ENCODE results near the gene REG1B.

The REG1B gene

DNA sequence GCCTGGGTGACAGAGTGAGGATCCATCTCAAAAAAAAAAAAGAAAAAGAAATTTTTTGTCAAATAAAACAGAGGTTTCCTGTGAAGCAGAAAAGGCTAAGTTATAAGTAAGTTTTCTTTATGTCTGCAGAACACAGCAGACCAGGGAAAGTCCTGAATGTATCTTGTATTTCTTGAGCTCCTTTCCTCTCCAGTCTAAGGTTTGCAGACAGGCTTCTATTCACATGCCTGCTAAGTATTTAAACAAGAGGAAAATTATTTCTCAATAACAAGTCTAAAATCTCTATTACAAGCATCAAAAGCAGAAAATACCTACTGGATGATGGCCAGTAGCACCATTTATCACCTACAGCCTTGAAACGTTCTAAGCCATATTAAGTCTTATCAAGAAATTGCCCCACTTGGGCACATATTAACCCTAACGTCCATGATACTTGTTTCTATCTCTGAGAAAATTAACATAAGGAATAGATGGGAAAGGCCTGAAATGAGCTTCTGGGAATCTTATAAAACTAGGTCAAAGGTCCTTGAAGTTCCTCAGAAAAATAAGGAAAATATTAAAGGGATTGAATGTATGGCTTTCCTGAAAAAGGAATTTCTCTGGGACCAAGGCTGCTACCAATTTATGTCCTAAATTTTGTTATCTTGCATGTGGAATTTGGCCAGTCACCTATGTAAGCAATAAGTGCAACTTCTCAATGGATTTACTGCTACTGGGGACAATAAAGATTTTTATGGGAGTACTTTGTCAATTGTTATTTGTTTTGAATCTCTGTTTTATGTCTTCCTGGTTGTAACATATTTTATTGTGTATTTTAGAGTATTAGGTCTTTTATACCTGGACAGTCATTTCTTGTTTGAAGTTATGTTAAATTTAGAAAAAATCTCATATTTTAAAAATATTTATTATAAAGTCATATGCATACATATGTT is 29.5 kb upstream of the REG1B start:
- H3K79me2 ChIP-seq (ENCODE audit: insufficient read depth, low read length), result no peaks in the 10 kb centered on the region
- H4K20me1 ChIP-seq (ENCODE audit: insufficient read depth, low read length, poor library complexity, severe bottlenecking), result no peaks in the 10 kb centered on the region
- H3K9me2 ChIP-seq (replicated peaks; ENCODE audit: low read depth, low read length), result no peaks in the 10 kb centered on the region
- no peaks in the 10 kb centered on the region for H3K4me1 ChIP-seq (ENCODE audit: insufficient read depth, low read length, poor library complexity, severe bottlenecking)
- H3K4me3 ChIP-seq (ENCODE audit: low read length, poor library complexity, severe bottlenecking), result no peak overlapping the region
- no peak overlapping the region for H3K9ac ChIP-seq (ENCODE audit: low read depth, low read length, poor library complexity, severe bottlenecking)
- no peaks in the 10 kb centered on the region for H3K27me3 ChIP-seq (ENCODE audit: insufficient read depth, low read length, poor library complexity, severe bottlenecking)
- no peaks in the 10 kb centered on the region for H3K9me3 ChIP-seq (ENCODE audit: insufficient read depth, low read depth, low read length)
- TF ChIP-seq, protein P1, sequence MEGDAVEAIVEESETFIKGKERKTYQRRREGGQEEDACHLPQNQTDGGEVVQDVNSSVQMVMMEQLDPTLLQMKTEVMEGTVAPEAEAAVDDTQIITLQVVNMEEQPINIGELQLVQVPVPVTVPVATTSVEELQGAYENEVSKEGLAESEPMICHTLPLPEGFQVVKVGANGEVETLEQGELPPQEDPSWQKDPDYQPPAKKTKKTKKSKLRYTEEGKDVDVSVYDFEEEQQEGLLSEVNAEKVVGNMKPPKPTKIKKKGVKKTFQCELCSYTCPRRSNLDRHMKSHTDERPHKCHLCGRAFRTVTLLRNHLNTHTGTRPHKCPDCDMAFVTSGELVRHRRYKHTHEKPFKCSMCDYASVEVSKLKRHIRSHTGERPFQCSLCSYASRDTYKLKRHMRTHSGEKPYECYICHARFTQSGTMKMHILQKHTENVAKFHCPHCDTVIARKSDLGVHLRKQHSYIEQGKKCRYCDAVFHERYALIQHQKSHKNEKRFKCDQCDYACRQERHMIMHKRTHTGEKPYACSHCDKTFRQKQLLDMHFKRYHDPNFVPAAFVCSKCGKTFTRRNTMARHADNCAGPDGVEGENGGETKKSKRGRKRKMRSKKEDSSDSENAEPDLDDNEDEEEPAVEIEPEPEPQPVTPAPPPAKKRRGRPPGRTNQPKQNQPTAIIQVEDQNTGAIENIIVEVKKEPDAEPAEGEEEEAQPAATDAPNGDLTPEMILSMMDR (conservative IDR thresholded peaks at IDR 0.05; ENCODE audit: low read length), result no peak
- no peak for TF ChIP-seq EZH2phosphoT487 (IDR thresholded peaks at IDR 0.05; ENCODE audit: borderline replicate concordance)
- H3F3A ChIP-seq (ENCODE audit: low read depth), result no peaks in the 10 kb centered on the region
- H2AFZ ChIP-seq (ENCODE audit: low read length), result no peak overlapping the region
- no peak overlapping the region for H3K4me2 ChIP-seq (ENCODE audit: low read depth, low read length, poor library complexity, severe bottlenecking)
- no peaks in the 10 kb centered on the region for H3K36me3 ChIP-seq (ENCODE audit: insufficient read depth, low read length)

DNA sequence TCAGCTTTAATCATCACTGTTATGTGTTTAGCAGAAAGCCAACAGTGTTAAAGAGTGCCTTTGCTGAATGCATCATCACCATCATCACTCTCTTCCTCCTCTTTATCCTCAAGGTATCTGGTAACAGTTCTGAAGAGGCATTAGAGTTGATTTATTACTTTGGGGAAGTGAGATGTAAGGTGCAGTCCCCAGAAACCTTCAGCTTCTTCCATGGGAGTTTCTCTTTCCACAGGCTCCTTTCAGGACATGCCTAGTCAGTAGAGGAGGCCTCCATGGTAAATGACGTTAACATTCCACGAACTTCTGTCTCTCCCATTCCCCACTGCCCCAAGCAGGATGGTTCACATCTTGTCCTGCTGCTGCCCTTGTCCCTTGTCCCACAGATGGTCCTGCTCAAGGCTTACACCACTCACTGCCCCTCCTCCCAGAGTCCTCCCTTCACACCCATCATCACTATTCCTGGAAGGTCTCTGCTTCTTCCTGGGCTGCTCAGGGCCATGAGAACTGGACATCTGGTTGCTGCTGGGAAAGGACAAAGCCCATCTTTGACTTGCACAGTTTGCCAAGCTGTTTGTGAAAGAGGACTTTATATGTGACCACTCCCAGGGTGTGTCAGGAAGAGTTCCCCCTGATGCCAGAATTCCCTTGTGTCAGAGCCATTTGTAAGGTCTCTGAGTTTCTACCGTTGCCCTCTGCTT is 27.2 kb upstream of the REG1B start:
- H3K79me2 ChIP-seq (ENCODE audit: insufficient read depth, low read length), result no peaks in the 10 kb centered on the region
- no peak overlapping the region for H3K4me3 ChIP-seq (ENCODE audit: low read length, poor library complexity, severe bottlenecking)
- H3K9me3 ChIP-seq (ENCODE audit: insufficient read depth, low read depth, low read length), result no peaks in the 10 kb centered on the region
- no peaks in the 10 kb centered on the region for H3K4me1 ChIP-seq (ENCODE audit: insufficient read depth, low read length, poor library complexity, severe bottlenecking)
- no peaks in the 10 kb centered on the region for H4K20me1 ChIP-seq (ENCODE audit: insufficient read depth, low read length, poor library complexity, severe bottlenecking)
- H3K9ac ChIP-seq (ENCODE audit: low read depth, low read length, poor library complexity, severe bottlenecking), result no peak overlapping the region
- H3K4me2 ChIP-seq (ENCODE audit: low read depth, low read length, poor library complexity, severe bottlenecking), result no peak overlapping the region
- no peaks in the 10 kb centered on the region for H3F3A ChIP-seq (ENCODE audit: low read depth)
- no peak for TF ChIP-seq EZH2phosphoT487 (IDR thresholded peaks at IDR 0.05; ENCODE audit: borderline replicate concordance)
- TF ChIP-seq, protein P1 (conservative IDR thresholded peaks at IDR 0.05; ENCODE audit: low read length), result no peak
- H3K27me3 ChIP-seq (ENCODE audit: insufficient read depth, low read length, poor library complexity, severe bottlenecking), result no peaks in the 10 kb centered on the region
- no peaks in the 10 kb centered on the region for H3K36me3 ChIP-seq (ENCODE audit: insufficient read depth, low read length)
- no peak overlapping the region for H2AFZ ChIP-seq (ENCODE audit: low read length)
- H3K9me2 ChIP-seq (replicated peaks; ENCODE audit: low read depth, low read length), result no peaks in the 10 kb centered on the region

DNA sequence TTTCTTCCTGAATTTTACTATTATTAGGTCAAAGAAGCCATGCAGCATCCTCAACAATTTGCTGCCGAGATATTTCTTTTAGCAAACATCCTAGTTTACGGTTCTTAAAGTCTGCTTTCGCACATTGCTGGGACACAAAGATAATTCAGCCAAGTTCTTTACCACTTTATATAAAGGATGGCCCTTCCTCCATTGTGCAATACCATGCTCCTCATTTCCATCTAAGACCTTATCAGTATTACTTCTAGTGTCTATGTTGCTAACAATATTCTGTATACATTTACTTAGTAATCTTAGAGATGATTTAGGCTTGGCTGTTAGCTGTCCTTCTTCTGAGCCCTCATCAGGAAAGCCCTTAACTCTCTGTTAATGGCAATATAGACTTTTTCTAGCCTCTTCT is 24.5 kb upstream of the REG1B start:
- H3K4me3 ChIP-seq (ENCODE audit: low read length, poor library complexity, severe bottlenecking), result no peak overlapping the region
- no peaks in the 10 kb centered on the region for H3K9me2 ChIP-seq (replicated peaks; ENCODE audit: low read depth, low read length)
- no peak overlapping the region for H3K9ac ChIP-seq (ENCODE audit: low read depth, low read length, poor library complexity, severe bottlenecking)
- H3K9me3 ChIP-seq (ENCODE audit: insufficient read depth, low read depth, low read length), result no peaks in the 10 kb centered on the region
- H4K20me1 ChIP-seq (ENCODE audit: insufficient read depth, low read length, poor library complexity, severe bottlenecking), result no peaks in the 10 kb centered on the region
- H3K4me1 ChIP-seq (ENCODE audit: insufficient read depth, low read length, poor library complexity, severe bottlenecking), result no peaks in the 10 kb centered on the region
- TF ChIP-seq, protein P1 (conservative IDR thresholded peaks at IDR 0.05; ENCODE audit: low read length), result no peak
- TF ChIP-seq EZH2phosphoT487 (IDR thresholded peaks at IDR 0.05; ENCODE audit: borderline replicate concordance), result no peak
- H3K4me2 ChIP-seq (ENCODE audit: low read depth, low read length, poor library complexity, severe bottlenecking), result no peak overlapping the region
- no peaks in the 10 kb centered on the region for H3K79me2 ChIP-seq (ENCODE audit: insufficient read depth, low read length)
- H2AFZ ChIP-seq (ENCODE audit: low read length), result no peak overlapping the region
- no peaks in the 10 kb centered on the region for H3K36me3 ChIP-seq (ENCODE audit: insufficient read depth, low read length)
- H3F3A ChIP-seq (ENCODE audit: low read depth), result no peaks in the 10 kb centered on the region
- no peaks in the 10 kb centered on the region for H3K27me3 ChIP-seq (ENCODE audit: insufficient read depth, low read length, poor library complexity, severe bottlenecking)

All from Loucy (cell line).